SK-N-SH treated with all-trans-retinoic acid at 6 μM for 48 hours (cell line): ENCODE measurements around the gene LAMTOR1.

Experiments used
- ATAC-seq: fragments of 200-7000 bp; cut with Tn5 transposase; 3 replicates; pipeline ENCODE4 v1.9.1; 2020; ENCODE audit warnings: mild to moderate bottlenecking, moderate library complexity
- ARNTL ChIP-seq: fragments of 450-650 bp; formaldehyde crosslinking; IDR thresholded peaks from 2 replicates; pipeline ENCODE4 v1.5.0; 2020; ENCODE audit warnings: low read depth, mild to moderate bottlenecking, moderate library complexity, borderline replicate concordance
- BACH2 ChIP-seq: fragments of 250-450 bp; sonication (Bioruptor Pico); IDR thresholded peaks from 2 replicates; pipeline ENCODE4 v1.9.0; 2021; ENCODE audit warnings: mild to moderate bottlenecking, borderline replicate concordance
- CREB5 ChIP-seq: fragments of 250-450 bp; sonication (Bioruptor Pico); IDR thresholded peaks from 2 replicates; pipeline ENCODE4 v1.5.1; 2020; ENCODE audit warnings: low read depth, mild to moderate bottlenecking, moderate library complexity
- CSRNP3 ChIP-seq: fragments of 250-450 bp; sonication (Bioruptor Pico); IDR thresholded peaks from 2 replicates; pipeline ENCODE4 v1.5.1; 2021; ENCODE audit warnings: mild to moderate bottlenecking, moderate library complexity
- ESRRG ChIP-seq: fragments of 250-450 bp; sonication (Bioruptor Pico); IDR thresholded peaks from 2 replicates; pipeline ENCODE4 v1.6.1; 2021; ENCODE audit warnings: mild to moderate bottlenecking
- GLIS3 ChIP-seq: fragments of 250-450 bp; sonication (Bioruptor Pico); IDR thresholded peaks from 2 replicates; pipeline ENCODE4 v1.5.0; 2020; ENCODE audit warnings: mild to moderate bottlenecking, moderate library complexity
- ISL1 ChIP-seq: fragments of 250-450 bp; sonication (Bioruptor Pico); IDR thresholded peaks from 2 replicates; pipeline ENCODE4 v2.1.2; 2022; ENCODE audit warnings: mild to moderate bottlenecking, moderate library complexity
- OSR1 ChIP-seq: fragments of 250-450 bp; sonication (Bioruptor Pico); IDR thresholded peaks from 2 replicates; pipeline ENCODE4 v1.8.0; 2022; ENCODE audit warnings: moderate library complexity, mild to moderate bottlenecking, inconsistent platforms
- POU6F1 ChIP-seq: fragments of 250-450 bp; sonication (Bioruptor Pico); IDR thresholded peaks from 2 replicates; pipeline ENCODE4 v1.8.0; 2021; ENCODE audit warnings: low read depth, mild to moderate bottlenecking, moderate library complexity, borderline replicate concordance
- PPARA ChIP-seq: fragments of 250-450 bp; sonication (Bioruptor Pico); IDR thresholded peaks from 2 replicates; pipeline ENCODE4 v1.5.0; 2020; ENCODE audit warnings: mild to moderate bottlenecking, borderline replicate concordance
- RARB ChIP-seq: fragments of 250-450 bp; sonication (Bioruptor Pico); IDR thresholded peaks from 2 replicates; pipeline ENCODE4 v1.8.0; 2021; ENCODE audit warnings: mild to moderate bottlenecking, moderate library complexity
- SNAI2 ChIP-seq: fragments of 250-450 bp; sonication (Bioruptor Pico); IDR thresholded peaks from 2 replicates; pipeline ENCODE4 v1.5.0; 2020; ENCODE audit warnings: mild to moderate bottlenecking, moderate library complexity
- TCF4 ChIP-seq: fragments of 250-450 bp; sonication (Bioruptor Pico); IDR thresholded peaks from 2 replicates; pipeline ENCODE4 v1.8.0; 2021; ENCODE audit warnings: mild to moderate bottlenecking, moderate library complexity, borderline replicate concordance
- TOX ChIP-seq: fragments of 250-450 bp; sonication (Bioruptor Pico); IDR thresholded peaks from 2 replicates; pipeline ENCODE4 v1.8.0; 2021; ENCODE audit warnings: mild to moderate bottlenecking, moderate library complexity, borderline replicate concordance
- TSHZ2 ChIP-seq: fragments of 250-450 bp; sonication (Bioruptor Pico); IDR thresholded peaks from 2 replicates; pipeline ENCODE4 v1.5.0; 2020; ENCODE audit warnings: mild to moderate bottlenecking, moderate library complexity
- ZC3H10 ChIP-seq: fragments of 250-450 bp; sonication (Bioruptor Pico); IDR thresholded peaks from 2 replicates; pipeline ENCODE4 v1.5.1; 2021; ENCODE audit warnings: mild to moderate bottlenecking, moderate library complexity
- ZFP3 ChIP-seq: fragments of 250-450 bp; sonication (Bioruptor Pico); IDR thresholded peaks from 2 replicates; pipeline ENCODE4 v1.5.0; 2020; ENCODE audit warnings: mild to moderate bottlenecking, moderate library complexity
- ZFP30 ChIP-seq: fragments of 450-650 bp; formaldehyde crosslinking; IDR thresholded peaks from 2 replicates; pipeline ENCODE4 v1.5.0; 2022; ENCODE audit warnings: mild to moderate bottlenecking, moderate library complexity
- ZNF565 ChIP-seq: fragments of 450-650 bp; formaldehyde crosslinking; conservative IDR thresholded peaks from 2 replicates; pipeline ENCODE4 v1.5.0; 2020; ENCODE audit warnings: low read depth, mild to moderate bottlenecking, moderate library complexity
- ZNF70 ChIP-seq: fragments of 450-650 bp; formaldehyde crosslinking; IDR thresholded peaks from 2 replicates; pipeline ENCODE4 v1.5.0; 2020; ENCODE audit warnings: mild to moderate bottlenecking, moderate library complexity
- ZNF8 ChIP-seq: fragments of 450-650 bp; formaldehyde crosslinking; IDR thresholded peaks from 2 replicates; pipeline ENCODE4 v1.5.0; 2020; ENCODE audit warnings: mild to moderate bottlenecking, moderate library complexity

LAMTOR1 gene

GRCh38 chr11:72075756-72076155, 27.3 kb downstream of the LAMTOR1 start:
- TF ChIP-seq CSRNP3 (CRISPR knock-in tag) (no peak), ARNTL (CRISPR knock-in tag) (no peak), BACH2 (CRISPR knock-in tag) (no peak), ISL1 (no peak), RARB (CRISPR knock-in tag) (no peak), TCF4 (CRISPR knock-in tag) (no peak)
- ATAC-seq: no peak

- TF ChIP-seq CREB5 (CRISPR knock-in tag) (no peak), PPARA (CRISPR knock-in tag) (no peak), ZNF8 (no peak), TCF4 (CRISPR knock-in tag) (no peak), OSR1 (no peak), ZFP30 (CRISPR knock-in tag) (no peak), POU6F1 (CRISPR knock-in tag) (no peak), RARB (CRISPR knock-in tag) (no peak), ISL1 (no peak), ZNF565 (CRISPR knock-in tag) (no peak), ARNTL (CRISPR knock-in tag) (no peak)
- no peak for ATAC-seq
These were observed 28.0 kb downstream of the LAMTOR1 start for GRCh38 chr11:72075109-72075508.

- ATAC-seq: peak; percentile 76
These were observed 30.7 kb downstream of the LAMTOR1 start for GRCh38 chr11:72072348-72072747.

GRCh38 chr11:72070491-72070890, 32.6 kb downstream of the LAMTOR1 start:
- no peak for ATAC-seq
- TF ChIP-seq RARB (CRISPR knock-in tag) (no peak), GLIS3 (no peak), BACH2 (CRISPR knock-in tag) (no peak), ZNF70 (CRISPR knock-in tag) (no peak), ZNF565 (CRISPR knock-in tag) (no peak), ZFP30 (CRISPR knock-in tag) (no peak), ZC3H10 (no peak), ZFP3 (CRISPR knock-in tag) (no peak), OSR1 (no peak)
- TF ChIP-seq, all 23 proteins: peak for 0

More at GRCh38 chr11:72072348-72072747, 30.7 kb downstream of the LAMTOR1 start:
- TF ChIP-seq ISL1 (no peak), ZNF8 (no peak)
- TF ChIP-seq, all 23 proteins: peak for 0

GRCh38 chr11:72069787-72070251, 33.3 kb downstream of the LAMTOR1 start:
- no peak for TF ChIP-seq TOX (CRISPR knock-in tag)
- TF ChIP-seq ZFP3 (CRISPR knock-in tag): peak; percentile 75
- 0 out of 2 replicates have a peak, but pooled peaks have one; percentile 64 for TF ChIP-seq SNAI2 (CRISPR knock-in tag)
- ATAC-seq: peak; percentile 94

- no peak for ATAC-seq
- TF ChIP-seq ZNF70 (CRISPR knock-in tag) (no peak), OSR1 (no peak), POU6F1 (CRISPR knock-in tag) (no peak), TOX (CRISPR knock-in tag) (no peak), ESRRG (no peak), RARB (CRISPR knock-in tag) (no peak), ISL1 (no peak), ZNF565 (CRISPR knock-in tag) (no peak), ZFP3 (CRISPR knock-in tag) (no peak), ZFP30 (CRISPR knock-in tag) (no peak), TSHZ2 (CRISPR knock-in tag) (no peak), ARNTL (CRISPR knock-in tag) (no peak), GLIS3 (no peak)
These were observed 33.9 kb downstream of the LAMTOR1 start for GRCh38 chr11:72069200-72069599.
